DMS153 treated with DMSO at 0.1 percent for 48 hours (cell line): Measurements from ENCODE around the gene NFIB.

Source experiments
- DNase-seq: peaks from one replicate; lab custom pipeline; 2025; ENCODE audit not compliant: unreplicated experiment; lab: John Stamatoyannopoulos, UW

The NFIB gene

DNA sequence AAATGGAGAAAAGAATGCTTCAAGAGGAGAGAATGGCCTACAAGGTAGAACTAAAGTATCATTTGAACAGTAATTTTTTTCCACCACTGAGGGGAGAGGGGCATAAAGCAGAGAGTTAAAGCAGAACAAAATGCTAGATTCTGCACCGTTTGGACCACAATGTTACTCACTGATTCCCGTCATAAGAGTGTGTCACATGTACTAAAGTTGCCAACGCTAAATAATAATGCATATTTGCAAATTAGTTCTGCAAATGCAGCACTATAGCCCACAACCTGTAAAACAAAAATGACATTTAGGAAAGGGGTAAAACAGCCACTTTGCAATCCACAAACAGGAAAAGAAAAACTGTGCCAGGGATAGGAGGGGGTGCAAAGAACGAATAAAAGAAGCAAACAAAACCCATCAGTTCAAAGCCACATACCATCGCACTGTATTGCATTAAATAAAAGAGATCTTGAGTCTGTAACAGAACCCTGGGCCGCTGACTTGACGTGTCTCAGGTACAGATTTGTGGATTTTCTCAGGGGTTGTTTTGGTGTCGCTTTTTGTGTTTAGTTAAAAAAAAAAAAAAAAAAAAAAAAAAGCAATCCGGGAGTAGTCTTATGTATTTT lies 7.7 kb upstream of the NFIB start:
- DNase-seq, result peak; percentile 27

DNA sequence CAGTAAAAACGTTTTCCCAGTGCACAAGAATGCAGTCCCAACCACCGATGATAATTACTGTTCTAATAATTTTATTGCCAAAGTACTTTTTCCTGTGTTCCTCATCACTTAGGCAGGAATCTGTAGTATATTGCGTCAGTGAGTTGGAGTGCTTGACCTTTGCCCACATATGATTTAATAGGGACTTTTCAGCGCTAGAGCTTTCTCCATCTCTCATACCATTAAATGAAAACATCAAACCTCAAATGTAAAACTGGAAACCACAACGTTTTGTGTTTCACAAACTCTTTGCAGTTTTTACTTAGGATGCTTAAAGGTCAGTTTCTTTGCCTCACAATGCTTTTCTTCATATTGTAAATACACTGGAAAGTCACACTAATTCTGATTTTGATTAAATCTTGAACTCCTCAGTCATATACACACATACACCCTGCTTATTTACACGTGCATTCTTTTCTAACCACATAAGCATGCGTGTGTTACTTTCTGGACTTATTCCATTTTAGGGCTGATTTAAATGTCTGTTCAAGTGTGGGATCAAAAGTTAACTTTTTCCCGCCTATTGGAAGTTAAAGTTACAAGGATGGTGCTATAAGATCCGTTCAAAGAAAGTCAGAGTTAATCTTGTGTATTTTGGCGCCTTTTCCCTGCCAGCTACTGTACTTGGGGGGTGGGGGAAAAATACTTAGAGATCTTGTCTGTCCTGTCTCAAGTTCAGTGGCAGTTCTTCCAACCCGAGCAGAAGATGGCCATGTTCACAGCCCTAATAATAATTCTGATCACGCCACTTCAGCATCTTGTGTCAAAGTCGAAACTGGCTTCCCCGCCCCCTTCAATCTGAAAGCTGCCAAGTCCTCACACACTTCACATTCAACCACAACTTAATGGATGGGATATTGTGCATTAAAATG lies 6.6 kb upstream of the NFIB start:
- peak; percentile 67 for DNase-seq

GRCh38 chr9:14318934-14319580 lies 5.1 kb upstream of the NFIB start:
- no peak for DNase-seq

DNA sequence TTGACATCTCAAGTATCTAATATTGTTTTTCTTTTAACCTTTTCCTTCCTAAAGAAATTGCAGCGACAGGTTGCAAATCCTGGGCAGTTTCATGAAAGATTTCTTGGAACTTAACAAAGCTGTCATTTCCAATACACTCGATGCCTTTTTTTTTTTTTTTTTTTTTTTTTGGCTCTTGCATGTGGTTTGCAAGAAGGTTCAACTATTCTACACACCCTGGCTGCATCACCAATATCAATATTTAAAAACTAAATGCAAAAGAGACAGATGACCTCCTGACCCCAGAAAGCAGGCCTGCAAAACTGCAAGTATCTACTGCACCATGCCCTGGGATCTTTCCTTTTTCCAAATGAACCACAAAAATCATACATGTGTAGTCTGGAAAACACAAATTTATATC lies 4.4 kb upstream of the NFIB start:
- DNase-seq, result no peak

GRCh38 chr9:14317667-14318320 lies 3.9 kb upstream of the NFIB start:
- DNase-seq, result no peak

DNA sequence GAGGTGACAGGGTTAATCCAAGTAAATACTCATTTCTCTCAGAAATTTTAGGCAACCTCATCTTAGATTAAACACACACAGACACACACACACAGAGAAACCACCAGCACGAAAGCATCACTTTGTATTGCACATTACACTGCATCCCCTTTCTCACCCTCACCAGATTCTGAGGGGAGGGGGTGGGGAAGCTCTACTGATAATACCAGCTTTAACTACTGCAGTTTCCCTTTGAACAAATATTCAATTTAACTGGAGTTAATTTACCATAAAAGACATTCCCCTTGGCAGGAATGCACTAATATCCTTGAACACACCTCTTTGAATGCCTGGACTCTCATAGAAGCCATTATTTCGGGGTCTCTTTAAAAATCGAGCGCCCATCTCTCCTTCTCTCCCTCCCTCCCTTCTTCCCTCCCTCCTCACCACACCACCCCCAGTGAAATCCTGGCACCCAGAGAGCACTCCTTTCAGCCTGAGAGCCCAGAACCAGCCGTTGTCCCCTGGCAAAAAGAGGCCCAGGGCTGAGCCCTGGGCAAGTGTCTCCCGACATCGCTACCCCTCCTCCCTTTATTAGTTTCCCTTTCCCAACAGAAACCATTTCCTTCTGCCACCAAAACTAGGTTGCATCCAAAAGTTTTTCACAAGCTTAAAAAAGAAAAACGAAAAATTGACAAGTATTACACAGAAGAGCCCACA lies 2.8 kb upstream of the NFIB start:
- peak; percentile 70 for DNase-seq

DNA sequence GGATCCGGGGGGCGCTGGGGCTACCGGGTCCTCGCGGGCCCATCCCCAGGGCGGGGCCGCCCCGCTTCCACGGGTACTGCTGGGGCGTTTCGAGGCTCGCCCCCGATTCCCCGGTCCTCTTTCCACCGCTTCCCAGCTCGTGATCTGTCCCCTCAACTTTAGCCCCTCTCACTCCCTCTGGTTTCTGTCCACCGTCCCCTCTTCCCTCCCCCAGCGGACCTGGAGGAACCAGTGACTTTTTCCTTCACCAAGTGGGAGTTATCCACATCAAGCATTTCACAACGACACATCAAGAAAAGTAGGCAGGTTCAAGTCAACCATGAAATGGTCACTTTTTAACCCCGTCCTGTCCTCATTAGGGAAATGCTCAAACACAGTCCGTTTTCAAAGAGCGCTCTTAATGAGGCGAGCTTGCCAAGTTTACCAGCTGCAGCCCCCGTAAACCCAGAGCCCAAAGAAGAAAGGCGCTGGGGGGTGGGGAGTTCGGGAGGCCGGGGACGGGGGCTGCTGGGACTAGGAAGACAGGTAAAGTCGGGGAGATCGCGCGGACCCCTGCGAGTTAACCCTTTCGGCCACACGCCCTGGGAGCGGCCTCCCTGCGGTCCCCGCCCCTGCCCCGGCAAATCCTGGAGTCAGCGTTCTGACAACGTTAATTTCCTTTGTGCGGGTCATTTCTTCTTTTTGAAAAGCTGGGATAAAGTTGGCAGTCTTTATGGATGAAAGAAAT lies 2.1 kb upstream of the NFIB start:
- DNase-seq, result peak; percentile 70

DNA sequence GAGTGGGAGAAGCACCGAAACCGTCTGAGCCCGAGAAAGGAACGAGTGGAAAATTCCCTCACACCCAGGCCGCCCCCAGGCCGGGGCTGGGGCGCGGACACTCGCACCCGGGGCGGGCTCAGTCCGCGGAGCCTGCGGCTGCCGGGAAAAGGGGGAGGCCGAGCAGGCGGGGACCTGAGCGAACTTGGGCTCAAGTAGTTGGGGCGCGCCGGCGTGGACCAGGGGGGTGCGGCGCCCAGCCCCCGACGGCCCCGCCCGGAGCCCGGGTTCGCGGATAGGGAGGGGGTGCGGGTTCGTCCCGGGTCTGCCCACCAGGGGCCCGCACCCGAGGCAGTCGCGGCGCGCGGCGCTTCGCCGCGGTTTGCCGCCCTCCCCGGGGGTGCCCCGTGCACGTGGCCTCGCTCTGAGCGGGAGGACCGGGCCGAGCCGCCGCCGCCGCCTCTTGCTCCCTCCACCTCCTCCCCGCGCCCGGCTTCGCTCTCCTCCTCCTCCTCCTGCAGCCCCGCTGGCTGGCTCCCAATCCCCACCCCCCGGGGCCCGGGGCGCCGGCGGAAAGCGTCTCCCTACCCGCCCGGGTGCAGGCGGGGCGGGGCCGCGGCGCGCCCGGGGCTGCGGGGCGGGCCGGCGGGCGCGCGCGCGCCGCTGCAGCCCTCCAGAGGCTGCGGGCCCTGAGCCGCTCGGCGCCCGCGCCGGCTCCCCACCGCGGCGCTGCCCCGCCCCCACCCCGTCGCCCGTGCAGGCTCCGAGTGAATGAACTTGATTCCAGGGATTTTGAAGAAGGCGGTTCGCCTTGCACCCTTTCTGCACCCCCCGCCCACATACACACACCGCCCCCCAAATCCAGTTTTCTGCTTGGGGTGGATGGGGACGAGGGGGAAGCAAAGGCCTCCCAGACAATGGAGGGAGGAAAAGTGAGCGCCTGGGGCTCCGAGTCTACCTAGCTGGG lies 1.3 kb upstream of the NFIB start:
- DNase-seq, result peak; percentile 60

- peak; percentile 50 for DNase-seq
Observed at GRCh38 chr9:14314424-14314928, 535 bp upstream of the NFIB start.

DNA sequence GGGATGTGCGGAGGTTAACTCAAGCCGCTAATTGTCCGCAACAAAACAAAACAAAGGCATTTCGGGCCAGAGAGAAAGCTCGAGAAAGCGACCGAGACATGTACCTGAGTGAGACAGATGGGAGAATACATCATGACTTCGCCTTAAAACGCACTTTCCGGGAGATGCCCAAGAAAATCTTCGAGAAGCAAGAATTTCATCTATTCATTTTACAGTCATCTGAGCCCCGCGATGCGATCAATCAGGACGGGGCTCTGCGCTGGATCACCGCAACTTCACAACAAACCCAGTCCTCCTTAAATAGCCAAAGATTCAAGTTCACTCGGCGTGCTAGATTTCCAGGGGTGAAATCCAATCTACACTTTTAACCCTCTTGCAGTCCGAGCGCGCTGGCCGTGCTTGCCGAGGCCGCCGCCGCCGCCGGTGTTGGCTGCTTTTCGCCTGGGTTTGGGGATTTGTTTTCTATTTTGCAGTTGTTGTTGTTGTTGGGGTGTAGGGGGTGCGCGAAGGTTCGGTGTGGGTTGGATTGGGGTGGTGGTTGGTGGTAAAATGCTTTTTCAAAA lies 482 bp downstream of the NFIB start:
- peak; percentile 77 for DNase-seq

DNA sequence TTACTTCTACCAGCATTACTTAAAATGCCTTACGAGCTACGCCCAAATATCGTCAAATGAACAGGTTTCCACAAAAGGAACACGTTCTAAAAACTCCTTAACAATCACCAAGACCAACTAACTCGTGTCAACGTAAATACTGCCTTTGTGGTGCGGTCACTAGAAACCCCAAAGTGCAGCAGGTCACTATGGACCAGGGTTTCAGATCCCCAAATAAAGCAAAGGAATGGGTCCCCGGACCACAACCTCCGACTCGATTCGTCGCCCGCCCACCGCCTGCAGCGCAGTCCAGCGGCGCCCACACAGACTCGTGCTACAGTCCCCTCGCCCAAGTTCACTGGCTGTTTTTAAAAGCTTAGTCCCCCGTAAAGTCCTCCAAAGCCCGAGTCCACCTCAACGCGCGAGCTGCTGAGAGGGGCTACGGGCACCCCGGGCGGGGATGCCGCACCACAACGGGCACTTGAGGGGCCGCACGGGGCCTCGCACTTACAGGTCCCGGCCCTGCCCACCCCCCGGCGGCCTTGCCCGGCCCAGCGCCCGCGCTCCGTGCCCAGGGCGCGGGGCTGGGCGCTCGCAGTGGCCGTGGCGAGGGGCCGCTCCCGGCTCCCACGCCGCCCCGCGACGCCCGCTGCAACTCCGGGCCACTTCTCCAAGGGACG lies 1.1 kb downstream of the NFIB start:
- DNase-seq, result peak; percentile 87

DNA sequence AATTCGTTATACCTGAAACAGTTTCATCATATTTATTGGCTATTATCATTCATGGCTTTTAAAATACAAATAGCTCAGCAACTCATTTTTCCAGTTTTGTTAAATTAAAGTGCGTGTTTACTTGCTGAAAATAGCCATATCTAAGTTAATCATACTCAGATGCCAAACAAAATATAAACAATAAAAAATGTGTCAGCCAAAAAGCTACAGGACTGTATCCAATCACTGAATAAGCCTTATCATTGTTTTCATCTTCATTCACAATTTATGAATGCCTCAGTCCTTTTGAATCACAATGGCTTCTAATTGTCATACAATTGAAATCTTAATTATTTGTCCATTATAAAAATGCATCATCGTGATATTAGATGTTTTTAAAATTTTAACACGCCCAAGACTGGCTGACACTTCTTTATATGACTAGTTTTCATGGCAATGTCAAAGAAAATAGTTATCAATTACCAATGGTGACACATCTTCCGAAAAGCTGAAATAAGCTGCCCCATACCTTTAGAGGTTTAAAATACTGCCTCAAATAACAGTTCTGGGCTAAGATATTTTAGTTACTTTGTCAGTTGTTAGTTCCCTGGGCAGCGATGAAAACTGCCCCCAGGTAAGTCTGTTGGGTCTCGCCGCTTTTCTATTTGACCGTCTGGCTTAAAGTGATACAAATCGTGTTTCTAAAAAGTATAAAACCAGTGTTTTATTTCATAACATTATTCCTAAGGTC lies 1.8 kb downstream of the NFIB start:
- no peak for DNase-seq

DNA sequence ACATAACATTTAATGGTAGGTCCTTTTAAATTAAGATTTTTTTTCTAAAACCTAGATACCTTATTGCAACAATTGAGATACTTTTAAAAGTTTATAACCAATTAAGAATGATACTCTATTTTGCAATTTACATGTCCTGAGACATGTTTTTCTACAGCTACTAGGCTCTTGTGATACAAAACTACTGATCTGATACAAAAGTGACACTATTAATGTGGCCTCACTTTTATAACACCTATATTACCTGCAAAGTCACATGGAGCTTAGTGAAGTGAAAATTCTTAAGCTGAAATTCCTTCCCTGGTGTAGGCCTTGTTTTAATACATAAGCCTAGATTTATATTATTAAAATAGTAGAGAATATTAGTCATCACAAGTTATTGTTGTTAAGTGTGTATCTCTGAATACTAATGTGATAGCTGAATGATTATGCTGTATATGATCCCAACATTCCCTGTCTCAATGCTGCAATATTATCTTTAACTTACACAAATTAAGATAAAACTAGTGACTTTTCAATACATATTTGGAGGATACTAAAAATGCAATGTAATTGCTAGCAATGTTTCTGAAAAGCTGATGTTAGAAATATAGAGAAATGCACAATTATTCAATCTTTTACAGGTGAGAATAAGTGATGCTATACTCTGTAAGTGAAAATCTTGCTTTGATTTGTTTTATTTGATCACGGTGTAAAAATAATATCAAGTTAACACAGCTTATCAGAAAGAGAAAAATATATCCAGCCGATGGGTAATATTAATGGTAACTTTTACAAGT lies 2.6 kb downstream of the NFIB start:
- DNase-seq, result peak; percentile 38

GRCh38 chr9:14310311-14310710 lies 3.6 kb downstream of the NFIB start:
- DNase-seq, result no peak

- peak; percentile 56 for DNase-seq
Observed at GRCh38 chr9:14309403-14309802, 4.5 kb downstream of the NFIB start.

GRCh38 chr9:14308853-14309145 lies 5.1 kb downstream of the NFIB start:
- DNase-seq, result peak; percentile 56
